Mesenteric fat pad (tissue), 1 donor: ENCODE measurements around the gene DMXL1. TPM values are rescaled to one million over a fixed set of nuclear protein-coding genes. Genes with fewer than 3 reads are reported as not detected.
"Not testable (repeated sequence)": the region's sequence is repeated elsewhere in the genome, so short reads cannot be mapped to it uniquely, and the experiment has no call there.

Source experiments
- DNase-seq: peaks from one replicate; pipeline ENCODE4 v3.0.0-alpha.2; 2020; ENCODE audit warnings: low spot score
- total RNA-seq: library from RNA; stranded (reverse); fragmentation: NEBNext Ultra II Directional; extraction: Animal tissue kit (Norgen Biotek cat#: 25700); gene quantifications from one replicate; pipeline ENCODE4 v1.2.1, GENCODE V29; 2021
- donor health status: DM: yes; HTN: yes; CAD: no.

The DMXL1 gene
- total RNA-seq, 1 donor from 2014 or later = 57.0 TPM

DNA sequence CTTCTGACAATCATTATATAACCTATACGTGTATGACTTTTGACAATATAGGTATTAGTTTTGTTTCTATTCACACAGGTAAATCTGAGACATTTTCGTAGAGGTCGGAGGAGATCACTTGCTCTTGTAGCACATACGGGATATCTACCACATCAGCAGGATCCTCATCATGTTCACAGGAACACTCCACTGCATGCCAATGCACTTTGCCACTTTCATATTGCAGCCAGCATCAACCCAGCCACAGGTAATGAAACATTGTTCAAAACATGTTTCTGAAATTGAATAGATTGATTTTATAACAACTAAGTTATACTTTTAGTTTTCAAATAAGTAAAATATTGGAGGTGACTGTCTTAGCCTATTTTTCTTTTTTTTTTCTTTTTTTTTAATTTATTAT, 50.0 kb downstream of the DMXL1 start:
- no peak for DNase-seq

DNA sequence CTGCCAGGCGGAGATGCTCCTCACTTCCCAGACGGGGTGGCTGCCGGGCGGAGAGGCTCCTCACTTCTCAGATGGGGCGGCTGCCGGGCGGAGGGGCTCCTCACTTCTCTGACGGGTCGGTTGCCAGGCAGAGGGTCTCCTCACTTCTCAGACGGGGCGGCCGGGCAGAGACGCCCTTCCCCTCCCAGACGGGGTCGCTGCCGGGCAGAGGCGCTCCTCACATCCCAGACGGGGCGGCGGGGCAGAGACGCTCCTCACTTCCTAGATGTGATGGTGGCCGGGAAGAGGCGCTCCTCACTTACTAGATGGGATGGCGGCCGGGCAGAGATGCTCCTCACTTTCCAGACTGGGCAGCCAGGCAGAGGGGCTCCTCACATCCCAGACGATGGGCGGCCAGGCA, 51.6 kb downstream of the DMXL1 start:
- DNase-seq = not testable (repeated sequence)

DNA sequence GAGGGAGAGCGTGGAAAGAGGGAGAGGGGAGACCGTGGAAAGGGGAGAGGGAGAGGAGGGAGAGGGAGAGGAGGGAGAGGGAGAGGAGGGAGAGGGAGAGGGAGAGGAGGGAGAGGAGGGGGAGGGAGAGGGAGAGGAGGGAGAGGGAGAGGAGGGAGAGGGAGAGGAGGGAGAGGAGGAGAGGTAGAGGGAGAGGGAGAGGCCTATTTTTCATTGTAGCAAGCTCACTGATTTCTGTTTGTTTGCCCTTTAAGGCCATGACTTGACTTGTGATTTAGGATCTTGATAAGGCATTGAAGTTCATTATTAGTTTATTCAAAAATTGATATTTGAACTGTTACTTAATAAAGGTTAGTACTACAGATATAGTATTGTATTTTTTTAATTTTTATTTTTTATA, 52.4 kb downstream of the DMXL1 start:
- DNase-seq = no peak

DNA sequence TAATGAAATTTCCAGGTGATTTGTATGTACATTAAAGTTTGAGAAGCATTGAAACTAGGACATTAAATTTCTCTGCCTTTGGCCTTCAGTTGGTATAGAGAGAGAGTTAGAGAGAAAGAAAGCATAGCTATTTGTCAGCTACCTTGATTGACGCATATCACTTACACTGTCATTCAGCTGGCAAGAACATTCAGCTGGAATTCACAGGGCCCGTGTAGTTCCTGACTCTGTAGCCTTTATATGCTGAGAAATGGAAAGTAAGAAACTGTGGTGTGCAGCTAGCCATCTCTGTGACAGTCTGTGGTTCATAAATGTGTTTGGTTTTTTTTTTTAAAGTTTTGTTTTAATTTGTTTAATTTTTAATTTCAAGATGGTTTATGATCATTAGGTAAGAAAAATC, 58.9 kb downstream of the DMXL1 start:
- no peak for DNase-seq

DNA sequence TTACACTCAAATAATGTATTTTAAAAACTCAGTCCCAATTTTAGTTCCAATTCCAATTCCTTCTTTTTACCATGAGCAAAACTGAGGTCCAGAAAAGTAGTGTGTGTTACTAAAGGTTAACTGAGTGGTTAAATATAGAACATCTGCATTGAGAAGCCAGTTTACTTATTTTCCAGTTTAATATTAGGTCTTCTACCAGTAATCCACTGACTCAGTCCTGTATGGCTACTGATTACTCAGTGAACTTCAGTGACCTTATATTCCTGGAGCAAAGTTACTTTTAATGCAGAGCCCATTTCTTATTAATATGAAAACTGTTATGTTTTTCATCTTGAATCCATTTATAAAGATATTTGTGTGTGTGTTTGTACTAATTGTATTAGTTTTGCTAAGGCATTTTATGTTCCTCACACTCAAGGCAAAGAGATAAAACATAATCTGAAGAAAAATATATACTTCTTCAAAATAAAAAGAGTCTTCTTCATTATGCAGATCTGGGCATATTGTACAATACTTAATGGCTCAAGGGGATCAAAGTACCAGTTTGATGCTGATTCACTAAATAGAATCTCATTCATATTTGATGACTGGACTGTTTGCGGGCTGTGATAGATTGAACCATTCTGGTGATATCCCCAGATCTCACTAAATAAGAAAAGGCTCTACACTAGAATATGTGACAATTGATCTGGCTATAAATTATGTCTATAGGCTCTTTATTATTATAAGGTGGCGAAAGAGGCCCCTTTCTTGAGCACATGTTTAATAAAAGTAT, 60.8 kb downstream of the DMXL1 start:
- DNase-seq = no peak

GRCh38 chr5:119135743-119136142, 64.9 kb downstream of the DMXL1 start:
- not testable (repeated sequence) for DNase-seq

DNA sequence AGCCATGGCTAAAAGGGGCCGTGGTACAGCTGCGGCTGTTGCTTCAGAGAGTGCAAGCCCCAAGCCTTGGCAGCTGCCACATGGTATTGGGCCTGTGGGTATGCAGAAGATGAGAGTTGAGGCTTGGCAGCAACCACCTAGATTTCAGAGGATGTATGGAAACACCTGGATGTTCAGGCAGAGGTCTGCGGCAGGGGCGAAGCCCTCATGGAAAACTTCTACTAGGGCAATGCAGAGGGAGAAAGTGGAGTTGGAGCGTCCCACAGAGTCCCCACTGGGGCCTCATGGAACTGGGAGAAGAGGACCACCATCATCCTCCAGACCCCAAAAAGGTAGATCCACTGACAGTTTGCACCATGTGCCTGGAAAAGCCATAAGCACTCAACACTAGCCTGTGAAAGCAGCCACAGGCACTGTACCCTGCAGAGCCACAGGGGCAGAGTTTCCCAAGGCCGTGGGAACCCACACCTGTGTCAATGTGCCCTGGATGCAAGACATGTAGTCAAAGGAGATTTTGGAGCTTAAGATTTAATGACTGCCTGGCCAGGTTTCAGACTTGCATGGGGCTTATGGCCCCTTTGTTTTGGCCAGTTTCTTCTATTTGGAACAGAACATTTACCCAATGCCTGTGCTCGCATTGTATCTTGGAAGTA, 65.9 kb downstream of the DMXL1 start:
- DNase-seq = no peak

DNA sequence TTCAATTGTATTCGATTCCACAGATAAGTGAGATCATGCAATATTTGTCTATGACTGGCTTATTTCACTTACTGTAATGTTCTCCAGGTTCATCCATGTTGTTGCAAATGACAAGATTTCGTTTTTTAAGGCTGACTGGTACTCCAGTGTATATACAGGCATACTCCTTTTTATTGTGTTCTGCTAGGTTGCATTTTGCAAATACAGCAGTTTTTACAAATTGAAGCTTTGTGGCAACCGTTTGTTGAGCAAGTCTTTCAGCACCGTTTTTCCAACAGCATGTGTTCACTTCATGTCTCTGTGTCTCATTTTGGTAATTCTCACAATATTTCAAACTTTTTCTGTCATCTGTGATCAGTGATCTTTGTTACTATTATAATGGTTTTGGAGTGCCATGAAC, 82.7 kb downstream of the DMXL1 start:
- no peak for DNase-seq

DNA sequence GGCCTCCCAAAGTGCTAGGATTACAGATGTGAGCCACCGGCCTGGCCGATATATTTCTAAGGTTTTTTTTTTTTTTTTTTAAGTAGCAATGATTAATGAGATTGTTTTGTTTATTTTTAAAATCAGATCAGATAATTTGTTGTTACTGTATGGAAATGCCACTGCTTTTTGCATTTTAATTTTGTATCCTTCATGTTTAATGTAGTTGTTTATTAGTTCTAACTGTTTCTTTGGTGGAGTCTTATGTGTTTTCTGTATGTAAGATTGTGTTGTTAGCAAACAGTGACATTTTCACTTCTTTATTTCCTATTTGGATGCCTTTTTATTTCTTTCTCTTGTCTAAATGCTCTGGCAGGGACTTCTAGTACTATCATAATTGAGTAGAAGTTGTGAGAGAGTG, 87.3 kb downstream of the DMXL1 start:
- no peak for DNase-seq

DNA sequence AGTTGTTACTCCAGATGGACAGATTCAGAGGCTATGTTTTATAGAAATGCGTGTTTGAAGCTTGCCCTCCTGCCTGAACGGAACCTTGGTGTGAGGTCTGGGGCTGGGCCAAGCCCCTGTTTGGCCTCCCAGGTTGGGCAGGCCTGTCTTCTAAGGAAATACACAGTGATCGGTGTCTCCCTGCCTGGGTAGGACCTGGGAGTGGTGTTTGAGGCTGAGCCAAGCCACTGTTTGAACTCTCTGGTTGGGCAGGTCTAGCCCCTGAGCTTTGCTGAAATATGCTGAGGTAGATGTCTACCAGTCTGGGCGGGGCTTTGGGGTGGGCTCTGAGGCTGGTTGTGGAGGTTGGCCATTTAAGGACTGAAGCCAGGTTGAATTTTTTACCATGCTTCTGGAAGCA, 90.5 kb downstream of the DMXL1 start:
- no peak for DNase-seq

- no peak for DNase-seq
Observed at GRCh38 chr5:119166026-119166425, 95.1 kb downstream of the DMXL1 start.

GRCh38 chr5:119168401-119168800, 97.5 kb downstream of the DMXL1 start:
- no peak for DNase-seq

GRCh38 chr5:119171686-119172085, 100.8 kb downstream of the DMXL1 start:
- no peak for DNase-seq

GRCh38 chr5:119174578-119175163, 103.8 kb downstream of the DMXL1 start:
- no peak for DNase-seq

- DNase-seq = no peak
Observed at GRCh38 chr5:119176785-119177184, 105.9 kb downstream of the DMXL1 start.

DNA sequence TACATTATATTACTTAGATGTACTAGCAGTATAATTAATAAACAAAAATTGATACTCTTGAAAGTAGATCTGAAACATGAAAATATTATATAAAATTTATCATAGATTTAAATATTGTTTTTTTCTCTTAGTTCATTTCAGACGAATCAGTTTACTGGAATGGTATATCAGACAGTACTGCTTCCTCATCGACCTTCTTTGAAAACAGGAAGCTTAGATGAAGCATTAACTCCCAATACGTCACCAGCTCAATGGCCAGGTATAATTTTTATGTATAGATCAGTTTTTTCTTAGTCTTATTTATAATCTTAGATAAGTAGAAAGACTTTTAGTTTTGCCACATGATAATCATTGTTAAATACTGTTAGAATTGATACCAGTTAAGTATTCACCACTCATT, 106.3 kb downstream of the DMXL1 start:
- no peak for DNase-seq

DNA sequence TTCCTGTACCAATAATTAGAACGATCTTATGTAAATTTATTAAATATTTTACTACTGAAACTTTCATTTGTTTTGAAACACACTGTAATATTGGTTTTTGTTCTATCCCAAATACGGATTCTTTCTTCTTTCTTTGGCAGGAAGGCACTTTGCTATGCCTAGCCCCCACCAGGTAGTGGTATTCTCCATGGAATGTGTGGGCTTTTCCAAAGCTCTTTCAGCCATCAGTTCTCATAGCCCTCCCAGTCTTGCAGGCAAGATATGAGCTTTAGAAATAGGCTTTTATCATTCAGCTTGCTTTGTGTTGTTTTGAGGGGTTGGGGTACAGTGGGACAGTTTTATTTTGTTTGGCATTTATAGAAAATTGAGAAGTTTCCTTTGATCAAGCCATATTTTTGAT, 107.5 kb downstream of the DMXL1 start:
- DNase-seq = no peak

- no peak for DNase-seq
Observed at GRCh38 chr5:119179857-119180641, 109.2 kb downstream of the DMXL1 start.

- not testable (repeated sequence) for DNase-seq
Observed at GRCh38 chr5:119185512-119185911, 114.6 kb downstream of the DMXL1 start.

DNA sequence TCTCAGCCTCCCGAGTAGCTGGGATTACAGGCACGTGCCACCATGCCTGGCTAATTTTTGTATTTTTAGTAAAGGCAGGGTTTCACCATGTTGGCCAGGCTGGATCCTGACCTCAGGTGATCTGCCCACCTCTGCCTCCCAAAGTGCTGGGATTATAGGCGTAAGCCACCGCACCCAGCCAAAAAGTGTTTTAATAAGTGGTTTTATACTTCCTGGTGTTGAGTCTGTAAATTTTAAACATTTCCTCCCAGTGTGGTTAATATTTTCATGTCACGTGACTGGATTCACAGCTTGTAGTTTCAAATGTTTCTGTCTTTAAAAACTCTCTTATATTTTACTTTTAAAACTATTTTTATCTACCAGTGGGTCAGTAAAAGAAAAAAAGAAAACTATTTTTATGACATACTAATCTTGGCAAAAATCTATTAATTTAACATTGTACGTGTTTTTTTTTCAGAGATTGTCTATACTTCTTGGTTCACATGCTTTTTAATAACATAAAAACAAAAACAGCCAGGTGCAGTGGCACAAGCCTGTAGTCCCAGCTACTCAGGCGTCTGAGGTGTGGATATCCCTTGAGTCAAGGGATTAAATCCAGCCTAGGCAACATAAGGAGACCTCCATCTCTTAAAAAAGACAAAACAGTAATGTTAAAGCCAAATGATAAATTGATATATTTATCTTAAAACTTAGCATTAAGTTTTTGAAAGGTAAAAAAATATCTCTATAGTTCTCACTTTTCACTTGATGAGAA, 117.1 kb downstream of the DMXL1 start:
- no peak for DNase-seq

DNA sequence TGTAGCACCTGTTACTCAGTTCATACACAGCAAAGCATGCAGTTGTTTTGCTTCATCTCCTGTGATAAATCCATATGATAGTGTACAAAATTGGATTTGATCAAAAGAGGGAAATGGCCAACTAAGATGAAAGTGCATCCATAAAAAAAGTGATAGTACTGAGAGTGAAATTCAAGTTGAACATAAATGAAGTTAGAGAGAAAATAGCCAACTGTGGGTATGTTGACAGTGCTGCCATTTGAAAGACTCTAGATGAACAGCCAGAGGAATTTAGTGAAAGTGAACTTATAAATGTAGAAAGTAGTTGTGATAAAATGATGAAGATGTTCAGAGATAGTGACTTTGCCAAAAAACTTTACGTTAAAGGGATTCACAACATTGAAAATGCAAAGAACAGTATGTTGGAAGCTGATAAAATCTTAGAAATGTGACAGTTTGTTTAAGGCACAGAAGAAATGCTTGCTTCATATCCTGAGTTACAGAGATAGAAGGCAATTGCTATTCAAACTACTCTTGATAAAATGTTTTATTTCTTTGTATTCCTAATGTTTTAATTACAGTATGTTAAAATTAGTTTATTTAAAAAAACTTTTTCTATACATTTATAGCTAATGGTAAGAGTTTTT, 119.7 kb downstream of the DMXL1 start:
- no peak for DNase-seq
